ENCODE results near the gene UBE2E2. TPM values are rescaled to one million over a fixed set of nuclear protein-coding genes. Genes with fewer than 3 reads are reported as not detected.

UBE2E2 gene
- polyA plus RNA-seq, 1 donor (not counting 4 experiments of a cell fraction or from before 2014, with no cell fraction given): 63.2 TPM

DNA sequence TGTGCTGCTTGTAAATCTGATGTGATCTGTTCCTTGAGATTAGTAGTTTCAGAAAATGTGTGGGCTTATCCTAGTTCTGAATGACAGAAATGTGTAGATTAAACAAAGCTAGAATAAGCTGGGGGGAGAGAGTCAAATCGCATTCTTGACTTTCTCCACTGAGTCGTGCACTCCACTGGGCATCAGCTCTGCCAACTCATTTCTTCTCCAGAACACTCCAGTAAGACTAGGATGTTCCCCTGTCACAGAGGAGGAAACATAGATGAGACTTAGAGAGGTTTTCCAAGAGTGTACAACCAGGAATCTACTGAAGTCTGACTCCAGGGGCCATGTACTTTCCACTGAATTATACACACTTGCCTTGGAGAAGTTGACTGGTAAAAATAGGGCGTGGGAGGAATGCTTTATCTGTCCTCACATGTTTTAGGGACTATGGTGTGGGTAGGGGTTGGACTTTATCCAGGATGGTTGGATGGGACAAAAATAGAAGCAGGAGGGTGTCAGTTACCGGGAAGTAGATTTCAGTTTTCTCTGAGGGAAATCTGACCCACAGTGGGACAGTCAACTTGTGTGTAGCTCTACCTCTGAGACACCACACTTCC is 298.2 kb downstream of the UBE2E2 start:
- no peak for DNase-seq (ENCODE audit: low read depth, low spot score)
- no peak overlapping the region for H2AFZ ChIP-seq (ENCODE audit: control insufficient read depth, low read length)
- FAIRE-seq: peak; percentile 82
- no peak for TF ChIP-seq EZH2 (IDR thresholded peaks at IDR 0.05; ENCODE audit: low read length)
- TF ChIP-seq, protein P1, sequence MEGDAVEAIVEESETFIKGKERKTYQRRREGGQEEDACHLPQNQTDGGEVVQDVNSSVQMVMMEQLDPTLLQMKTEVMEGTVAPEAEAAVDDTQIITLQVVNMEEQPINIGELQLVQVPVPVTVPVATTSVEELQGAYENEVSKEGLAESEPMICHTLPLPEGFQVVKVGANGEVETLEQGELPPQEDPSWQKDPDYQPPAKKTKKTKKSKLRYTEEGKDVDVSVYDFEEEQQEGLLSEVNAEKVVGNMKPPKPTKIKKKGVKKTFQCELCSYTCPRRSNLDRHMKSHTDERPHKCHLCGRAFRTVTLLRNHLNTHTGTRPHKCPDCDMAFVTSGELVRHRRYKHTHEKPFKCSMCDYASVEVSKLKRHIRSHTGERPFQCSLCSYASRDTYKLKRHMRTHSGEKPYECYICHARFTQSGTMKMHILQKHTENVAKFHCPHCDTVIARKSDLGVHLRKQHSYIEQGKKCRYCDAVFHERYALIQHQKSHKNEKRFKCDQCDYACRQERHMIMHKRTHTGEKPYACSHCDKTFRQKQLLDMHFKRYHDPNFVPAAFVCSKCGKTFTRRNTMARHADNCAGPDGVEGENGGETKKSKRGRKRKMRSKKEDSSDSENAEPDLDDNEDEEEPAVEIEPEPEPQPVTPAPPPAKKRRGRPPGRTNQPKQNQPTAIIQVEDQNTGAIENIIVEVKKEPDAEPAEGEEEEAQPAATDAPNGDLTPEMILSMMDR (optimal IDR thresholded peaks at IDR 0.05 in 1 of 3, IDR thresholded peaks at IDR 0.05 in 1 of 3, conservative IDR thresholded peaks at IDR 0.05 in 1 of 3; ENCODE audit: extremely low read depth in 1 of 3, insufficient read depth in 2 of 3, low read length in 3 of 3): no peak
- no peaks in the 10 kb centered on the region for H3K9me3 ChIP-seq (ENCODE audit: control insufficient read depth, low read depth, low read length)
- H3K9ac ChIP-seq (ENCODE audit: control insufficient read depth, extremely low read depth, insufficient read depth, low read length): no peak overlapping the region
- H3K4me1 ChIP-seq (ENCODE audit: control insufficient read depth, extremely low read depth, insufficient read depth, low read length): peaks cover 9% of the 10 kb centered on the region
- no peak overlapping the region for H3K27ac ChIP-seq (ENCODE audit: control insufficient read depth, insufficient read depth, low read length)
- H3K9me1 ChIP-seq (ENCODE audit: control insufficient read depth, extremely low read depth, insufficient read depth, low read length): no peaks in the 10 kb centered on the region
- H3K36me3 ChIP-seq (ENCODE audit: control insufficient read depth in 2 of 2, extremely low read depth in 1 of 2, insufficient read depth in 2 of 2, low read length in 2 of 2): no peaks in the 10 kb centered on the region
- dilution Hi-C loops (cut with MboI; ENCODE audit: extremely low pct_ligation_motif_present, low sequenced_read_pairs): no loop called here
- no peaks in the 10 kb centered on the region for H4K20me1 ChIP-seq (ENCODE audit: control insufficient read depth, extremely low read depth, insufficient read depth, low read length)
- no peaks in the 10 kb centered on the region for H3K79me2 ChIP-seq (ENCODE audit: control insufficient read depth, insufficient read depth, low read length)
- H3K27me3 ChIP-seq (ENCODE audit: control insufficient read depth, extremely low read depth, insufficient read depth, low read length): no peaks in the 10 kb centered on the region
- H3K4me3 ChIP-seq (ENCODE audit: control insufficient read depth in 2 of 3, extremely low read depth in 1 of 3, insufficient read depth in 2 of 3, low read depth in 1 of 3, low read length in 3 of 3): no peak overlapping the region
- peak overlapping the region; percentile 52 for H3K4me2 ChIP-seq (ENCODE audit: control insufficient read depth, extremely low read depth, insufficient read depth, low read depth, low read length)

DNA sequence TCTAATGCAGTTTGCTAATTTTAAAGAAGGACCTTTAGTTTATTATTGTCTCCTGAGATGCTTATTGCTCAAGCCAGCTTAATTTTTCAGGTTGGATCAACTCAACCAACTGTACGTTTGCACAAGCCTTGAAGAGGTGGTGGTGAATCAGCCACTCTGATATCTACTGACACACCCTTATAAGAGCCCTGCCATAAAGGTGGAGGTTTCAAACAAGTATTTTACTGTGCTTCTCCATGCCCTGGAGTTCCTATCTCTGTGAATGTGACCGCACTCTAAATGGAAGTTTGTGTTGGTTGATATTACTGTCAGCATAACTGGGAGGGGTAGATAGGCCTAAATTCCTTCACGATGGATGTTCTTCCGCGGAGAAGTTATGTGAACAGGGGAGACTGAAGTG is 305.3 kb downstream of the UBE2E2 start:
- DNase-seq (ENCODE audit: low read depth, low spot score) (no peak), FAIRE-seq (no peak)
- H3K9me1 ChIP-seq (ENCODE audit: control insufficient read depth, extremely low read depth, insufficient read depth, low read length): no peaks in the 10 kb centered on the region
- no peak for TF ChIP-seq EZH2 (IDR thresholded peaks at IDR 0.05; ENCODE audit: low read length)
- TF ChIP-seq, protein P1 (optimal IDR thresholded peaks at IDR 0.05 in 1 of 3, IDR thresholded peaks at IDR 0.05 in 1 of 3, conservative IDR thresholded peaks at IDR 0.05 in 1 of 3; ENCODE audit: extremely low read depth in 1 of 3, insufficient read depth in 2 of 3, low read length in 3 of 3): no peak
- H3K4me3 ChIP-seq (ENCODE audit: control insufficient read depth in 2 of 3, extremely low read depth in 1 of 3, insufficient read depth in 2 of 3, low read depth in 1 of 3, low read length in 3 of 3): no peak overlapping the region
- dilution Hi-C loops (cut with MboI; ENCODE audit: extremely low pct_ligation_motif_present, low sequenced_read_pairs): no loop called here
- H3K4me2 ChIP-seq (ENCODE audit: control insufficient read depth, extremely low read depth, insufficient read depth, low read depth, low read length): no peak overlapping the region
- no peaks in the 10 kb centered on the region for H3K9me3 ChIP-seq (ENCODE audit: control insufficient read depth, low read depth, low read length)
- no peak overlapping the region for H3K27ac ChIP-seq (ENCODE audit: control insufficient read depth, insufficient read depth, low read length)
- H3K79me2 ChIP-seq (ENCODE audit: control insufficient read depth, insufficient read depth, low read length): no peaks in the 10 kb centered on the region
- H2AFZ ChIP-seq (ENCODE audit: control insufficient read depth, low read length): no peak overlapping the region
- no peaks in the 10 kb centered on the region for H3K27me3 ChIP-seq (ENCODE audit: control insufficient read depth, extremely low read depth, insufficient read depth, low read length)
- no peak overlapping the region for H3K9ac ChIP-seq (ENCODE audit: control insufficient read depth, extremely low read depth, insufficient read depth, low read length)
- H3K4me1 ChIP-seq (ENCODE audit: control insufficient read depth, extremely low read depth, insufficient read depth, low read length): no peaks in the 10 kb centered on the region
- no peaks in the 10 kb centered on the region for H4K20me1 ChIP-seq (ENCODE audit: control insufficient read depth, extremely low read depth, insufficient read depth, low read length)
- H3K36me3 ChIP-seq (ENCODE audit: control insufficient read depth in 2 of 2, extremely low read depth in 1 of 2, insufficient read depth in 2 of 2, low read length in 2 of 2): no peaks in the 10 kb centered on the region

Data from keratinocyte (primary cell).